ENCODE data around the gene TMEM174. TPM values are rescaled to one million over a fixed set of nuclear protein-coding genes. Genes with fewer than 3 reads are reported as not detected.

TMEM174 gene
- total RNA-seq, 1 donor from 2014 or later = not detected

GRCh38 chr5:73222173-73222572, 49.2 kb downstream of the TMEM174 start:
- DNase-seq (ENCODE audit: low read depth in 2 of 2) = no peak

Other genes starting within 250 kb of the TMEM174 start
- gene FCHO2, start 217.2 kb upstream of the TMEM174 start, total RNA-seq = 27.3 and 31.6 TPM in 2 replicates
- 0.76 and 1.4 TPM in 2 replicates for gene TMEM171, start 52.6 kb upstream of the TMEM174 start, total RNA-seq